ENCODE results near the gene PXMP2. TPM values are rescaled to one million over a fixed set of nuclear protein-coding genes. Genes with fewer than 3 reads are reported as not detected.

PXMP2 gene
- total and polyA plus RNA-seq, 2 of the 8 experiments (the other 6 are each of a cell fraction or from before 2014, with no cell fraction given) = 13.8 to 15.1 TPM

GRCh38 chr12:132713123-132713522 is 25.7 kb downstream of the PXMP2 start:
- Histone ChIP-seq H3K27me3 (replicated peaks in 1 of 4; ENCODE audit: control insufficient read depth in 3 of 4, extremely low read depth in 1 of 4, insufficient read depth in 3 of 4, low read length in 3 of 4) (no peaks in the 10 kb centered on the region), H3K9ac (replicated peaks in 1 of 4; ENCODE audit: extremely low read depth in 1 of 4, low read depth in 3 of 4, low read length in 3 of 4) (no peak overlapping the region), H3K9me3 (ENCODE audit: insufficient read depth in 2 of 2, low read depth in 1 of 2, low read length in 1 of 2) (no peaks in the 10 kb centered on the region; a peak in 1 of 4 replicates), H3K4me2 (ENCODE audit: insufficient read depth in 1 of 2, low read depth in 2 of 2, low read length in 2 of 2) (no peak overlapping the region), H3K79me1 (ENCODE audit: low read depth, low read length) (peaks cover 9% of the 10 kb centered on the region), H3K4ac (replicated peaks; ENCODE audit: insufficient read length, low read depth, low read length) (no peak overlapping the region), H3K56ac (replicated peaks; ENCODE audit: insufficient read length, low read depth, low read length) (no peak overlapping the region), H2BK5ac (ENCODE audit: low read depth, low read length) (no peak overlapping the region), H3K18ac (ENCODE audit: extremely low read depth, low read length) (no peak overlapping the region), H4K91ac (replicated peaks; ENCODE audit: insufficient read length, low read length) (no peak overlapping the region), H2AK5ac (ENCODE audit: low read depth, low read length) (no peak overlapping the region), H2BK120ac (replicated peaks; ENCODE audit: low read depth, low read length) (no peak overlapping the region), H2BK15ac (ENCODE audit: low read length) (no peak overlapping the region), H3K23ac (ENCODE audit: insufficient read length) (no peak overlapping the region), H4K5ac (ENCODE audit: insufficient read length, low read depth, low read length) (no peak overlapping the region), H3K27ac (ENCODE audit: low read depth, low read length) (no peak overlapping the region), H2AFZ (ENCODE audit: low read length) (no peak overlapping the region), H3K4me3 (ENCODE audit: extremely low read depth in 1 of 4, insufficient read depth in 2 of 4, low read depth in 3 of 4, low read length in 4 of 4) (no peak overlapping the region), H4K20me1 (replicated peaks in 1 of 2; ENCODE audit: control insufficient read depth in 1 of 2, insufficient read depth in 2 of 2, low read length in 2 of 2) (peaks cover 7 to 18% of the 10 kb centered on the region in 2 experiments), H3K14ac (ENCODE audit: insufficient read length) (no peak overlapping the region), H2BK12ac (ENCODE audit: low read depth, low read length) (no peak overlapping the region), H3K79me2 (ENCODE audit: control insufficient read depth in 1 of 2, insufficient read depth in 2 of 2, low read length in 2 of 2) (peaks cover 7 to 33% of the 10 kb centered on the region in 2 experiments), H3K36me3 (ENCODE audit: control insufficient read depth in 2 of 4, insufficient read depth in 4 of 4, low read length in 3 of 4) (peaks cover 6 to 26% (median 17%) of the 10 kb centered on the region in 4 experiments; a peak in 7 of 8 replicates), H4K8ac (ENCODE audit: extremely low read depth, insufficient read depth, low read length) (no peak overlapping the region), H3K23me2 (ENCODE audit: low read depth, low read length) (peaks cover 6% of the 10 kb centered on the region; the same call in 1 of the 2 replicates), H3K4me1 (replicated peaks in 1 of 4; ENCODE audit: control insufficient read depth in 3 of 4, insufficient read depth in 4 of 4, low read length in 3 of 4) (no peaks in the 10 kb centered on the region; a peak in 1 of 7 replicates), H2BK20ac (ENCODE audit: low read length) (no peak overlapping the region)
- POLR2A ChIA-PET (ENCODE audit: partially characterized antibody) = interaction anchor here (1.3 to 2.5 kb wide), 4 partner anchors 9 to 18 kb away, joined by 4 to 6 read pairs (median 4); no protein-coding TSS in a partner anchor
- WGBS, 2 experiments (ENCODE audit: extremely low coverage in 1 of 2, insufficient coverage in 1 of 2, insufficient read length in 1 of 2, insufficient replicate concordance in 2 of 2, low coverage in 1 of 2, low lambda C conversion rate in 2 of 2, missing lambda C conversion rate in 1 of 2) = 90% methylated on average over 2 of the region's 2 CpGs; no CpG with 5 or more reads in 1 of the 2 experiments
- FAIRE-seq (no peak), DNase-seq (ENCODE audit: low read depth in 1 of 2, low spot score in 2 of 2) (no peak)
- CTCF ChIA-PET (ENCODE audit: partially characterized antibody) = interaction anchor here (0.6 kb wide), 1 partner anchor 19 kb away, joined by 3 read pairs; no protein-coding TSS in a partner anchor
- TF ChIP-seq CBX5 (IDR thresholded peaks at IDR 0.05; ENCODE audit: low read depth, low read length) (no peak), BACH1 (IDR thresholded peaks at IDR 0.05; ENCODE audit: low read length) (no peak), YY1 (IDR thresholded peaks at IDR 0.05; ENCODE audit: low read depth, low read length) (no peak), CTCF (IDR thresholded peaks at IDR 0.05; ENCODE audit: control extremely low read depth in 1 of 3, insufficient read depth in 1 of 3, low read depth in 1 of 3, low read length in 3 of 3) (no peak), POLR2AphosphoS5 (IDR thresholded peaks at IDR 0.05; ENCODE audit: low read depth, low read length) (no peak), SIX5 (IDR thresholded peaks at IDR 0.05; ENCODE audit: low read depth, low read length) (no peak), SP2 (IDR thresholded peaks at IDR 0.05; ENCODE audit: low read length) (no peak), FOSL1 (IDR thresholded peaks at IDR 0.05; ENCODE audit: insufficient read depth, low read depth, low read length) (no peak), HDAC6 (IDR thresholded peaks at IDR 0.05; ENCODE audit: low read depth, low read length) (no peak), NRF1 (IDR thresholded peaks at IDR 0.05; ENCODE audit: low read depth, low read length) (no peak), TCF12 (IDR thresholded peaks at IDR 0.05; ENCODE audit: low read depth, low read length) (no peak)
